ENCODE results near the gene ZBTB46.
"Not testable (repeated sequence)": the region's sequence is repeated elsewhere in the genome, so short reads cannot be mapped to it uniquely, and the experiment has no call there.

The ZBTB46 gene

GRCh38 chr20:63858393-63859165 is 27.5 kb upstream of the ZBTB46 start:
- no peak for DNase-seq

DNA sequence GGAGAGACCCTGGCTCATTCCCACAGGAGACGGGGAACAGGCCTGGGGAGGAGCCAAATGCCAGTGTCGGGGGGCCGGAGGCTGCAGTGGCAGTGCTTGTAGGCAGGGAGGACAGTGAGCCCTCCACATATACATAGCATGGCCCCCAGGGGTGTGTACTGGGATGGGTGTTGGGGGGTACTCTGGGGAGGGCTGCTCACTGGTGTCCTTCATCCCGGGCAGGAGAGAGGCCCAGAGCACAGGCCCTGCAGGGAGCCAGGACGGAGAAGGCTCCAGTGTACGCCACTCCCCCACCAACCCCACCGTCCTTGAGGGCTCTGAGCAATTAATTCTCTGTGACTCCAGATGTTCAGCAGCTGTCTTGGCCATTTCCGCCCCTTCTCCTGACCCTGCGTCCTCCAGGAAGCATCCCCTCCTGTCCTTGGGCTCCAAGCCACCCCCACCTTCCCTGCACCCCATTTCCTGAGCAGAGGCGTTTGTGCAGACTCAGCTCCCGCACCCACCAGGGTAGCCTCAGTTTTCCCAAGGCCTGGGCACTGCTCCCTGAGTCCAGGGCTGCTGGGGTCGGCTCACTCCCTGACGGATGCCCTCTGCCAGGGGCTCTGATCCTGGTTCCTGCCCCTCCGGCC is 26.8 kb upstream of the ZBTB46 start:
- no peak for DNase-seq

GRCh38 chr20:63856098-63856511 is 25.0 kb upstream of the ZBTB46 start:
- no peak for DNase-seq

DNA sequence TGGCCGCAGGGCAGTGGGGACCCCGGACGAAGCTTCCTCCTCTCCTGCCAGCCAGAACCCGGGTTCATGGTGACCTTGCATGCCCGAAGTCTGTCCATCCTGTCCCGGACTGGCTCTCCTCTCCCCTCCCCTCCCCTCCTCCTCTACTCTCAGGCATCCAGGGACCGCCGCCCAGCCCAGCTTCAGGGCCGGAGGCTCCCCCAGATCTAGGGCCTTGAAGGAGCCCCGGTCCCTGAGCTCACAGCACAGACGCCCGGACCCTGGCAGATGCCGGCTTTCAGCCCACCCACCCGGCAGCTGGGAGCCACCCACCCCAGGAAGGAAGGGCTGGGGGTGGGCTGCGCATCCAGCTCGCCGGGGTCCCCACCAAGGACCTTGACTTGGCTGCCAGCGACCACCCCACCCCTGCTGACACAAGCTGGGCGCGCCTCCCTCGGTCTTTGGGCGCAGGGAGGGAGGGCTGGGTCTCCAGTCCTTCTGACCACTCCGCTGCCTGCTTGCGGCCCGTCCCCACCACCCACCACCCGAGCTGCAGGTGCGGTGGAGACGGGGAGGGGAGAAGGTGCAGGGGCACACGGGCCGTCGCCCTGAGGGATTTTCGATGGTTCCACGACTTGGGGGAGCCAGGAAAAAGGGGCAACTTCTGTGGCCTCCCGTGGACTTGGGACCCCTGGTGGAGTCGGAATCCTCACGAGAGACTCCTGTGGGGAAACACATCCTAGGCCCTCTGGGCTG is 24.5 kb upstream of the ZBTB46 start:
- no peak for DNase-seq

DNA sequence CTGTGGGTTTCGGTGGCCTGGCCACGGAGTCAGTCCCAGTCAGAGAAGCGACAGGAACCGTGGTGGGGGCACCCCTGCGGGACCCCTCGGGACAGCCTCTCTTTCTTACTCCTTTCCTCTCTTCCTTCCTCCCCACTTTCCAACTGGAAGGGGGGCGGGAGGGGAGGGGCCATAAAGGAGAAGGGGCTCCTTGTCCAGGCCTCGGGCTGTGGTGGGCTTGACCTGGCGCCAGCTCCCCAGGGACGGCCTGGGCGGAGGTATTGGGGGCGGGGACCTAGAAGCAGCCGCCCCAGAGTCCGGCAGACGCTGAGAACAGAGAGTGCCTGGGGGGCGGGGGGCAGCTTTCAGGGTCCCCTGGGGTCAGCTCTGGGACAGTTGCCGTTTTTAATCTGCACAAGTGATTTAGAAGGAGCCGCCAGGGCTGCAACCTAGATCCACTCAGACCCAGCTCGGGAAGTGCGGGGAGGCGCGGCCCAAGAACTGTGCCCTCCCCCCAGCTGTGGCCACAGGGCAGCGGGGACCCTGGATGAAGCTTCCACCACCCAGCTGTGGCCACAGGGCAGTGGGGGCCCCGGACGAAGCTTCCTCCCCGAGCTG is 23.8 kb upstream of the ZBTB46 start:
- no peak for DNase-seq

GRCh38 chr20:63854069-63854765 is 23.2 kb upstream of the ZBTB46 start:
- no peak for DNase-seq

- DNase-seq, result not testable (repeated sequence)
Observed at GRCh38 chr20:63853733-63854068, 22.6 kb upstream of the ZBTB46 start.

DNA sequence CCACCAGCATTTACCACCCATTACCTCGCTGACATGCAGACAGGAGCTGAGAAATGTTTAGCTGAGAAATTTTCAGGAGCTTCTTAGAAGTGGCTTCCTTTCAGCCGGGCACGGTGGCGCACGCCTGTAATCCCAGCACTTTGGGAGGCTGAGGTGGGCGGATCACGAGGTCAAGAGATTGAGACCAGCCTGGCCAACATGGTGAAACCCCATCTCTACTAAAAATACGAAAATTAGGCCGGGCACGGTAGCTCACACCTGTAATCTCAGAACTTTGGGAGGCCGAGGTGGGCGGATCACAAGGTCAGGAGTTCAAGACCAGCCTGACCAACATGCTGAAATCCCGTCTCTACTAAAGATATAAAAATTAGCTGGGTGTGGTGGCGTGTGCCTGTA is 20.5 kb upstream of the ZBTB46 start:
- not testable (repeated sequence) for DNase-seq

DNA sequence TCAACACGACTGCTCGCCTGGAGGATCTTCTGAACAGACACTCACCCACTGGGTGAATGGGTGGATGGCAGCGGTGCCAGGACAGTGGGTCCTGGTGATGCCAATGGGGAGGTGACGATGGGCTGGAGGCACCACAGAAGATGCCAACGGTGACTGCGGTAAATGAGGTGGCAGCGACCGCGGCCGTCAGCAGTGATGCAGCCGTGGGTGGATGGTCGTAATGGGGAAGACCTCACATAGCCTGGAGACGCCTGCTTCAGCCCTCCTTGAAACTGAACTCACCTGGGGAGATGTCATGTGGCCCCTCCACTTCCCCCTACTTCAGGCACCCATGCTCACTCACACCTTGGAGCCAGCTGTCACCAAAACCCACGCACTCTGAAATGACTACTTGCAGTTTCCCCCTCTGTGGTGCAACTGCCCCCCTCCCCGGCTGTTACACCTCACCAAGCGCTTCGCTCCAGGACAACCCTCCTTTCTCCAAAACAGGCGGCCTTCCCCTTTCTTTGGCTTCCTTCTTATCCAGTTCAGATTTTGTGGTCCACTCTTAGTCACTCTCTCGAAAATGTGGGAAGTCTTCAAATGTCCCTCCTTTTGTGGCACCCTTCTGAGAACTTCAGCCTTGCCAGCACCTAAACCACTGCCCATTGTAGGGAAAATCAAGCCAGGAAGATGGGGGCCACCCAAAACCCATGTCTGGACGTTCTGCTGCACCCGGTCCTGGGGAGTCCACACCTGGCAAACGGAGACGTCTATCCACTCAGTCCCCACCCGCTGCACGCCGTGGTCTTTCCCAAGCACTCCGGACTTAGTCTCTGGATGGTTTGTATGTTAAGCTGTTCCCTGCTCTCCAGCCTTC is 19.9 kb upstream of the ZBTB46 start:
- DNase-seq, result peak; percentile 49

DNA sequence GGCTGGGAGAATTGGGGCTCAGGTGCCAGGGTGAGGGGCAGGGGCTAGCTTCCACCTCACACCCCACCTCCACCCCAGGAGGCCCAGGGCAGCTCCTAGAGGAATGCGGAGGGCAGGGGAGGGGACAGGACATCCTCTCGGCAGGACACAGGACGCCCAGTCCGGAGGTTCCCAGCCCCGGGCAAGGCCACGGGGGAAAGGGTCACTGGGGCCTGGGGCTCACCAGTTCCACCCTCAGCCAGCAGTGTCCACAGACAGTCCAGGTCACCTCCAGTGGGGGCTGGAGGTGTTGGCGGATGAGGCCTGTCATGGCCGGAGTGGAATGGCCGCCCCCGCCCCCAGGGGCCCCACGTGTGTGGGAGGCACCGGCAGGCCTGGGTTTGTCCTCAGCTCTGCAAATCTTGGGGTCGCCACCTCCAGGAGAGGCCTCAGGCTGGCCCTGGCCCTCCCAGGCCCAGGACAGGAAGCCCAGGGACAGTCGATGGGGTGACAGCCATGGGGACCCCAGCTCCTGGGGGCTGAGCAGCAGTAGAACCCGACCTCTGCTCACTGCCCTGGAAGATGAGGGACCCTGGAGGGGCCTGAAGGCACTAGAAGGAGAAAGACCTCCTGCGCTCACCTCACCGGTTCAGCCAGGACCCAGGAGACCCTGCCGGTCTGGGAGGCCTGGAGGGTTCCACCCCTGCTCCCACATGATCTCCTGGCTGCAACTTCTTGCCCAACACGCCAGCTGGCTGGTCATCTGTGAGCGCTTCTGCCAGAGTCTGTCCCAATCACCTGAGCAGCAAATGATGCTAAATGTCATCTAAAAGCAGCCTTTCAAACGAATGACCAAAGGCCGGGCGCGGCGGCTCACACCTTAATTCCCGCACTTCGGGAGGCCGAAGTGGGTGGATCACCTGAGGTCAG is 17.2 kb upstream of the ZBTB46 start:
- no peak for DNase-seq

- no peak for DNase-seq
Observed at GRCh38 chr20:63847237-63848002, 16.4 kb upstream of the ZBTB46 start.

DNA sequence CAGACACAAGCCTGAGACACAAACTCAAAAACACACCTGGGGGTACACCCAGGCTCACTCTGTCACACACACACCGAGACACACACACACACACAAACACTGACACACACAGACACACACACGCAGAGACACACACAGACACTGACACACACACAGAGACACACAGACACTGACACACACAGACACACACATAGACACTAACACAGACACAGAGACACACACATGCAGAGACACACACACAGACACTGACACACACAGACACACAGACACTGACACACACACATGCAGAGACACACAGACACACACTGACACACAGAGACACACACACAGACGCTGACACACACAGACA is 15.8 kb upstream of the ZBTB46 start:
- DNase-seq, result no peak

- DNase-seq, result no peak
Observed at GRCh38 chr20:63846128-63846771, 15.2 kb upstream of the ZBTB46 start.

DNA sequence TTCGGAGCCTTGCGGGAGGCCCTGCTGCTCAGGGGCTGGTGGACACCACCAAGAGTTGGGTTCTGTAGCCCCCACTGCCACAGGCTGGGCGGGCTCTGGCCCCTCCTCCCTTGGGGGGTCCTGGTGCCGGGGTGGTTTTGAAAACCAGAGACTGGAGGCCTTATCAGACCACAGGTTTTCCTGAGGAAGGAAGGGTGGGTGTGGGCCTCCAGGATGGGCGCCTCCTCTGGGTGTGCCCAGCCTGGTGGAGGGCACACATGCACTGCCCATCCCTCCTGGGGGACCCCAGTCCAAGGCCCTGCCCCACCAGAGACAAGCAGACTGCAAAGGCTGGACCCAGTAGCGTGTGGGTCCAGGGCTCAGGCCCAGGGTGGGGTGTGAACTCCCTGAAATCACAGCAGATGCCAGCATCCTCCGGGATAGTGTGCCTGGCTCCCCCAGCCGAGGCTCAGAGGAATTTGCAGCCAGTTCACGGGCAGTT is 13.5 kb upstream of the ZBTB46 start:
- DNase-seq, result no peak

GRCh38 chr20:63843778-63844177 is 12.7 kb upstream of the ZBTB46 start:
- no peak for DNase-seq

GRCh38 chr20:63843222-63843621 is 12.2 kb upstream of the ZBTB46 start:
- no peak for DNase-seq

- no peak for DNase-seq
Observed at GRCh38 chr20:63842258-63842657, 11.2 kb upstream of the ZBTB46 start.

DNA sequence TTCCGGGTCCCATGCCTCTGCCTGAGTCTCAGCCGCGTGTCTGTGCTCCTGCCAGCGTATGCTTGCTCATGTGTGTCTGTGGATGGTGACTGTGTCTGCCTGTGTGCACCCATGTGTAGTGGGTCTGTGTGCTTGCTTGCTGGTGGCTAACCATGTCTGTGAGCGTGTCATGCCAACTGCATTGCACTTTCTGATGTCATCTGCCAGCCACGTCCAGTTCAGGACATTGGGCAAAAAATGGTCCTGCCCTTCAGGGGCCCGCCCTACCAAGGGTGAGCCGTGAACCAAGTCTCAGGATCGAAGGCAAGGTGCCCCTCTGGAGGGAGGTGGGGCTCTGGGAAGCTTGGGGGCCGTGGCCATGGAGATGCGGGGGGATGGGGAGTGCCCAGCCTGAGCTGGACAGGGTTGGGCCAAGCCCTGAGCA is 9.4 kb upstream of the ZBTB46 start:
- no peak for DNase-seq

DNA sequence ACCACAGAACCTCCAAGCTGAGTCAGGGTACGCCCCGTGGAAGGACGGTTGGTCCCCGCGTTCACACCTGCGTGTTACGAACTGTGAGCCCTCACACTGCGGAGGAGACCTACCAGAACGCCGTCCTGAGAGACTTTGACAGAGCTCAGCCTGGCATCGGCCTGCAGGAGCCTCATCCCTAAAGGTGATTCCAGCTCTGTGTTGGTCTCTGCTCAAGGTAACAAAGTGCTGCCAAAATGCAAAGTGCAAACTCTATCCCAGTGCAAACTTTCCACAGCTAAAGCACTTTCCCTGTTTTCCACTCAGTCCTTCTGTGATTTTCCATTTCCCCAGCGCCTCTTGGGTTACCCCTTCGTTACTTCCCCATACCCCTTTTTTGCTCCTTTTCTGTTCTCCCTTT is 8.6 kb upstream of the ZBTB46 start:
- no peak for DNase-seq

- no peak for DNase-seq
Observed at GRCh38 chr20:63837479-63837878, 6.4 kb upstream of the ZBTB46 start.

Measured in activated CD4-positive, alpha-beta T cell treated with anti-CD3 and anti-CD28 coated beads, Interleukin-10, Interleukin-2, amounts not matched to agents 100 ng/mL and 50 ng/mL, durations not matched to agents 16 hours and 8 hours (primary cell).